T-helper 9 cell (primary cell): ENCODE data around the gene EBF3.

ENCODE experiments used
- DNase-seq: peaks from one replicate; pipeline ENCODE4 v3.0.0-alpha.2; 2020

EBF3 gene

DNA sequence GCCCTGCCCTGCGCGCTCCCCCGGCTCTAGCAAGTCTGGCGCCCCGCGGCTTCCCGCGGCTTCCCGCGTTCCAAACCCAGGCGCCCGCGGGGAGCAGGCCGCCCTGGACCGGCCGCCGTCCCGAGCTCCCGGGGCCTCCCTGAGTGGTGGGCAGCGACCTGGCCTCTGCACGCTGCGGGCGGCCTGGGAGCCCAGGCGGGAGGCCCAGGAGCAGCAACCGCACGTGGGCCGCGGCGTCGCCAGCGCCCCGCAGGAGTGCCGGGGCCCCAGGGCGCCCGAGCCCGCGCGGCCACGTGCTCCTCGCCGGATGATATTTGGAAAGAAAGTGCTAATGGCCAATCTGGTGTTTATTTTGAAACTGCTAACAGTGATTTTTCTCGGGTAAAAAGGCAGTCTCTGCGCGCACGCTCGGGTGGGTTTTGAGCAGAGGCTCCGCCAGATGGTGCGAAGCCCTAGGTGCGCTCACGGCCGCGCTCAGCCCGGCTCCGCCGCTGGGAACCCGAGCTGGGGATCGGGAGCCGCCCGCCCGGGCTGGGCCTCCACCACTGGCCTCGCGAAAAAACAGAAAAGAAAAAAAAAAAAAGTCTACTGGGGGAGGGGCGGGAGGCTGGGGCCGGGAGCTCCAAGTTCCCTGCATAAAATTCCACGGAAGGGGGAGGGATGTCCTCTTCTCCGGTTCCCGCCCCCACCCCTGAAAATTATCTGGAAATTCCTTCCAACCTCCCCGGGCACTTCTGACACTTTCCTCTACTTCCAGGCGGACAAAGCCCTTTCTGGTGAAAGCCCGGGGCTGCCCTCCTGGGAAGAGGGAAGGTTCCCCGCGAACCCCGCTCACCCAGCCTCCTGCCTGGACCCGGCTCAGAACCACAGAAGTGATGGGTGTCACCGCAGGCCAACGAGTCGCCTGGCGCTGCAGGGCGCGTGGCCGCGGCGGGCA, 4.3 kb downstream of the EBF3 start:
- DNase-seq, result no peak

DNA sequence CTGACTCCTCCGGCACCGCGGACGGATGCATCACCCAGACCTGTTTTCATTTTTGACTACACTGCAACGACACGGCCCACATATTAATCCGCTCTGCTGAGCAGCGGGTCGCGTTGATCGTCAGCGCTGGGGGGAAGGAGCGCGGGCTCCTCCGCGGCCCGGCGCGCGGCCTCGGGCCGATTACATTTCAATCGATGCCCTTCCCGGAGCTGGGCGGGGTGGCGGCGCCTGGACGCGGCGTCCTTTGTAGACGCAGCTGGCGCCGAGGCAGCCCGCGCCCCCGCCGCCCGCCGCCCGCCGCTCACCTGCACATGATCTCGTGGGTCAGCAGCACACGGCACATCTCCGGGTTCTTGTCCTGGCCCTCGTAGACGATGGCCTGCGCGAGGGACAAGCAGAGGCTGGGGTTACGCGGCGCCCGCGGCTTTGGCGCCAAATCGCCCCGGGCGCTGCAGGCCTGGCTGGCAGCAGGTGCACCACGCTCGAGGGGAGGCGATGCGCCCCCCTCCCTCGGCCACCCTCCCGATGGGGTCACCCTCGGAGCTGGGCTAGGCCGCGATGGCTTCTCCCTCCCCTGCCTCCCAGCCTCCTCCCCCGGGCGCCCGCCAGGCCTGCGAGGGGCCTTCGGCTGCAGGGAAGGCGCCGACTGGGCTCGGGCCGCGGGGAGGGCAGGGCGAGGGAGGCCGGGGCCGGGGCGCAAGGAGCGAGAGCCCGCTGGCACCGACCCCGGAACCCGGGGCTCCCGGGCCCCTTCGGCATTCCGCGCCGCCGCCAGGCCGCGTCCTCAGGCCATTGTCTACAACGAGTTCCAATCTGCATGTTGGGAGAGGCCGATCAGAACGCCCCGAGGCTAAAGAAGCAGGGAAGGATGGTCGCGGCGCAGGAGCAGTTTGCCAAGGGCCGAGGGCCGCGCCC, 5.2 kb downstream of the EBF3 start:
- DNase-seq, result no peak

DNA sequence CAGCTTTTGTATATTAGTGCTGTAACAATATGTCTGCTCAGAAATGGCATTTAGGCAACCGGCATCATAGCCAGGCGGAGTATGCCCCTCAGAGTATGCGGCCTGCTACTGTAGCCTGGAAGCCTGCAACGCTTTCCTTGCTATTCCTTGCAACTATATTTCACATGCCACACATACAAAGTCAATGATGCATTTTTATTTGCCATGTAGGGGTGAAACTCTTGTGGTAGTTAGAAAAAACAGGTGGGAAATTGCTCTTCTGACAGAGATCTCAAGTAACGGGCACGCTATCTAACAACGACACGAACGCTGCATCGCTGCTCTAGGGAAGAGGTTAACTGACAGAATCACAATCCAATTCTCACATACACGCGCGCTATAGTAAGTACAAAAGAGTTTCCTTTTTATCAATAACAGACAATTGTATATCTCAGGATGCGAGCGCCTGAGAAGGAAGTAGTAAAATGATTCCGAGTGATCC, 5.9 kb downstream of the EBF3 start:
- no peak for DNase-seq

DNA sequence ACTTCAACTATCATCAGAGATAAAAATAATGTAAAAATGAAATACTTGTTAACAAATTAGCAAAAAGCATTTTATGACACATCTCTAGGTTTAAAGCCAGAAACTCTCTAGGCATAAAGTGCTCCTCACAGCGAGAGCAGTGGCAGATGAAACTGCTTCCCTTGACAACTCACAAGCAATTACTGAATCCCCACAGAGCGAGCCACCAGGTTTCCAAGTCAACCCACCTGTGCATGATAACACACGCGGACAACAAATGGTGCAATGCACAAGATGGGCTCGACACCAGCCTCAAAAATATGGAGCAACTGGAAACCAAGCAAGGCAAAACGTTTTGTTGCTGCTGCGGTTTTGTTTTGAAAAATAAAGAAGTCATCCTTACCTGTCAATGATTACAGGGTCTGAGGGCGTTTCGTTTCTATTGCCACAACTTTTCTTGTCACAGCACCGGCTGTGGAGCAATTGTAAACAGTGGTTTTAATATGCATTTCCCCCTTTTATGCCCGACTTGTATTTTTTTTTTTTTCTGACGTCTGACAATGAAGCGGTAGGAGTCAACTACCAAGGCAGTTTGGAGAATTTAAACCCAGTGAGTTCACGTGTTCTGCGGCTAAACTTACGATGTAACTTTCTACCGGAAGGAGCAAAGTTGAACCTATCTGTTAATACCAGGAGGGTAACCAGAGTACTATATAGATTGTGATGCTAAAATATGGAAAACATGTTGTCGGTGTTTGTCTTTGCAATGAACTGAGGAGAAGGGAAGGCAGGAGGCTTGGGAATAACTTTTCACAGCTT, 7.0 kb downstream of the EBF3 start:
- no peak for DNase-seq

DNA sequence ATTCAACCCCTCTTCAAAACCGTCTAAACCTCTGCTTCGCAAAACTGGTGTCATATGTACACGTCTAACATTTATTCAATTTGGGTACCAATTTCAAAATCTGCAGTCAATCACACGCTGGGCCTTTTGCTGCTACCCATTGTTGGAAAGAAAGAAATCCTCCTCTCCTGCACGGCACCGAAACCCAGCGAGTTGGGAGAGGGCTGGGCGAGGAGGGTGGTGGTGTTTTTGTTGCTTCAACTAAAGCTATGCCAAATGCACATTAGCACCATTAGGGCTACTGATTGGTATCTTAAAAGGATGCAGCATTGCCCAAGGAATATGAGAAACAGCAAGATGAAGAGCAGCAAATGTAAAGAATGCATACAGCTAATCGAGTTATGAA, 7.8 kb downstream of the EBF3 start:
- no peak for DNase-seq

DNA sequence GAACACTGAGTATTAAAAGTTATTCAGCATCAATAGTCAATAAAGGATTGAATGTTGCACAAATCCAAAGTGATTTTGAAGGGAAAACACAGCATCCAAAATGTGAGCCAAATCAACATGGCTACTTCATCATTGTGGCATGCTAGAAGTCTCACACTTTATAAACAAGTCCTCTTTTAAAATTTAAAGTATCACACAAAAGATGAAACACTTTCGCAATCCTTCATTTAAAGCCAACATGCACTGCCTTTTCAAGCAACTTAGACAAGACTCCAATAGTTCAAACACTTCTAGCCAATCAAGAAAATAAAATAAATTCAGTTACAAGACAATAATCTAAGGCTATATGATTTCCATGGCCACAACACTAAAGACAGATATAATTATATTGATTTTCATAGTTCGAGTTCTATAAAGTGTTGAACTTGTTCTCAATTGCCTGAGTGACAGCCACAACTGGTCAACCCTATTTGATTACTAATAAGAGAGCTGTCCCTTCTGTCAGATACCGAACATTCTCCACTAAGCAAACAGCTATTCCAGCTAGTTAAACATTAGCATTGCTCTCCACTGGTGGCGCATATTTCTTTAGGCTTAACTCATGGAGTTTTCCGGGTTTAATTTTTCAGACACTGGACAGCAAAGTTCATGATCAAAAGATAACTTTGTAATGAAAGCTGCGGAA, 8.3 kb downstream of the EBF3 start:
- DNase-seq, result no peak

DNA sequence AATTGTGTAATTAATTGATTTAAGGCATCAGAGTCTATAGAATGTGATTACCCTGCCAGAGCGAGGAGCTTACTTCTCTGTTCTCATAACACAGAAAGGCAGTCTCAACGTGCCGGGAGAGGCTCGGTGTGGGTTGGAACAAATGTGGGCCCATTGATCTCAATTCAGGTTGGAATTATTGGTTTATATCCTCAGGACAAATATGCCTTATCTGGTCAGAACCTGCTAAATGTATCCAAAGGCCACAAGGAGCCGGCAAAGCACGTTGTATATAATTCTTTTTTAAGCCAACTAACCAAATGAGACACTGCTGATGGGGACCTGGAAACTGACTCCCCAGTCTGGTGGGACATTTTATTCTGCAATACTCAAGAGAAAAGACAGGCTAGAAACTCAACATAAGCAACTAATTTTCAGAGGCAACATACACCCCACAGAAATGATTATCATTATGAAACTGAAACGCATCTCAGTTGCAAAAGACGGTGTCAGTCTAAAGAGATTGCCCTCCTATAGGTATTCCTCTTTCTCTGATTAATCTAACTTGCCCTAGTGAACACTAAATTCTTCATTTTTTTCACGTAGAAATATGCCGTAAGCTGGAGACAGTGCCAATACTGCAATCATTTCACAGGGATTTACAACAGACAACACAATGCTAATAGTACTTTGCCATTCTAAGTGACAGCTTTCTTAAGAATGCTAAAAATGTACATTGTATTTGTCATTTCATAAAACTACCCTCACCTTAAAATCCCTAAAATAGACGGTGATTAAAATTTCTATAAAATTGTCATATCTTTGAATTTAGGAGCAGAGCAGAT, 9.4 kb downstream of the EBF3 start:
- DNase-seq, result no peak

DNA sequence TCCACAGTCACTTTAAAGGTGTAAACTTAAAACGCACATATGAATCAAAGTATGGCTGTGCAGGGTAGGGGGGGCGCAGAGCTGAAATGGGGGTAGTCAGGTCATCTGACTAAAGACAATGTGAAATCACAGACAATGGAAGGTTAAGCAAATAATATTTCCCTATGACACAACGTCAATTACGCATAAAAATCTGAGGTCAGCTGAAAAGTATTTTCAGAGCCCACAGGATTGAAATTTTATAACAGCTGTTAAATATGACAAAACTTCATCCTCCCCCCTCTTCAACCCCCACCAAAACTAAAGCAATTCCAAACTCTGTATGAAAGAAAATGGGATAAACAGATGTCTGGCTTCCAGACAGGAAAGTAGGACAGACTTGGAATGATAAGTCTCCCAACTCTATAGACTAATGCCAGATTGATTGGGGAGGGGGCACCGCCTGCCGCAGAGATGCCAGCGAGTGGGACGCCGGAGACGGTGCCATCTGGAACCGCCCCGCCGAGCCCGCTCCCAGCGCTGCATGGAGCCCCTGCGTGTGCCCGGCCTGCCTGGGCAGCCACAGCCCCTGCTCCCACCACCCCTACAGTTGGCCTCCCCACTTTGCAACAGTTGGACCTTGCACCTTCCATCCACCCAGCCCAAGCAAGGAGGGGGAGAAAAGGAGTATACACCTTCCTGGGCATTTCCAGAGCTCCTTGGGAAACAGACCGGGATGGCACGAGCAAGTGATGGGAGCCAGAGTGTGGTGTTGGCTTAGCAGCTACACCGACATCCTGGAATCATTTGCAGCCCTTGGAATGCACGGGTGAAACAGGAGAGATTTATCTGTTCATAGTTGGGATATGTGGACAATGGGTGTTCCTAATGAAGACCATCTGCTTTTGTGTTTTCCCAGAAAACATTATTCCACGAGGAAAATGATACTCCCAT, 10.7 kb downstream of the EBF3 start:
- DNase-seq, result no peak

DNA sequence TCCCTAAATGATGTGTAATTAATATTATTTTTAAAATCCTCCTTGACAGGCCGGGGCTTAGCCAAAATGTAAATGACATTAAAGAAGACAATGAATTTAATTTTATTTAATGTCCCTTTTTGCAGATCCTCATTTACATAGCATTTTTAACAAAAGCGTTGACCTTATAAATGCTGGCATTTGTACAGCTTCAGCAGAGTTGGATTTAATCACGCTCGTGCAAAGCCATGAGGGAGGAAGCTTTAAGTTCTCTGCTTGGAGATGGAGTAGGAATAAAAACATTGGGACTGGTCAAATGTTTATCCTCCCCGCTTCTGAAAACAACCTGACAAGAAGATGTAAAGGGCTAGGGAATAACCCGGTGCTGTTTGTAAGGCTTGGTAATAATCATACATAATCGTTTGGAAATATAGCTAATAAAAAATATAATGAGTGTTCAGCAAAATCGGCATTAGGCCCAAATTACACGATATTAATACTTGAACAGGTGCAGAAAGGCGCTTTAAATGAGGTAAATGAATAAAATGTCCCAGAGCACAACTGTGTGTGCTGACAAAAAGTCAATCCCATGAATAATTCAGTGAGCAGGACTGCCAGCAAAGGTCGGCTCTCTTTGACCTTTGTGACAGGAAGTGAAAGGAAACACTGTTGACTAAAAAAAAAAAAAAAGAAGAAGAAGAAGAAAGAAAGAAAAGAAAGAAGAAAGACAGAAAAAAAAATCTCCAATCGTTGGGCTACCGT, 11.5 kb downstream of the EBF3 start:
- no peak for DNase-seq

DNA sequence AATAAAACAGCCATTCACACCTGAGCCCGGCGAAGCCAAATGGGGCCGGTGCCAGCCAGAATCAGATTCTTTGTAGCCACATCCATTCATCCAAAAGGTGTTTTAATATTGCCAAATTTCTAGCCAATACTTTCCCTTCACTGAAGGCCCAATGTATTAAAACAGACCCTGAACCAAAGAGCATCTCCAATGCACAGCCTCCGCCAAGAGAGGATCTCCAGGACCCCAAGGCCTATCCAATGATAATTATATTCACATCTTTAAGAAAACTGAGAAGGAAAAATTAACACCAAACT, 12.2 kb downstream of the EBF3 start:
- DNase-seq, result no peak

DNA sequence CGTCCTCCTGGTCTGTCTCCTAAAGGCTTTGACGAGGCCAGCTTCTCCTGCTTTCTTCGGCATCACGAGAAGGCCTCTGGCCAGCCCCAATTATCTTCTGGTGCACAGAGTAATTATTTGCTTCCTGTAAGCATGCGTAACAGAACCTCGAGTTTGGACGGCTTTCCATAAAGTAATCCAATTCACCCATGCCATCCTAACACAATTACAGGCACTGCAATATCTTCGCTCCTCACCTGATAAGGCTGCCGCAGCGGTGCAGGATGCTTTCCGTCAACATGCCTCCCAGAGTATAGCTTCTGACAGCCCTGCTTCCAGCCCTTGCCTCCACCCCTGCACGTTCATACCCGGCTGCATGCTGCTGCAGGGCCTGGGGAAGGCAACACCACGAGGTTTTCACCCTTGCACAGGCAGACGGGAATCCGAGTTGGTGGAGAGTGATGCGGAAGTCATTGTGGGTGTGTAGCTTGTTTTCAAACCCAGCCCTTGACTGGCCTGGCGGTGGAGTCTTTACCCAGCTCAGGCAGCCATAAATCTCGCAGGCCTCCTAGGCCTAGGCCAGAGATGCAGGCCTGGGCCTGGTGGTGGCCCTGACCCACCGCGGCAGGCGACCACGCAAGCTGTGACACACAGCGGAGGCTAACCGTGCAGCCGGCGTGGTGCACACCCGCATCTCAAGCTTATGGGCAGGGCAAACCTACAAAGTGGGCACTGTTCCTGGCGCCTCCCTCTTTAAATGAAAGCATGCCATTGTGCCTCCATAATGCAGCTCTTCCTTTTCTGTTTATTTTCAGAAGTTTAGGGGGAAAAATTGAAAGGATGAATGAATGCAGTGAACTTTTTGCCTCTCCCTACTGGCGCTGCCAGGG, 12.7 kb downstream of the EBF3 start:
- DNase-seq, result no peak

DNA sequence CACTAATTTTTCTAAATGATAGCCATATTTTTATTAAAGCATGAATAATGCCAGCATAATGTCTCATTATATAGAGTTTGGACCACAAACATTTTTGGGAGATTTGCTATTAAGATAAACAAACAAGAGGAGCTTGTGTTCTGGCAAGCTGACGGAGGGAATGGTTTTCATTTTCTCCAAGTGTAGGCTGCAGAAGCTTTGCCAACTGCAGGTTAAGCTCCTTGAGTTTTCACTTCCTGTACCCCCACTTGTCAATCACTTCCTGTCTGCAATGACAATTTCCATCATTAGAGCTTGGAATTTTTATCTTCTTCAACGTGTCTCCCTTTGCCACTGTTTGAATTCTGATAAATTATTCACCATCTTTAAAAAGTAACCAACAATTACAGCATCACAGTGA, 13.4 kb downstream of the EBF3 start:
- DNase-seq, result no peak

DNA sequence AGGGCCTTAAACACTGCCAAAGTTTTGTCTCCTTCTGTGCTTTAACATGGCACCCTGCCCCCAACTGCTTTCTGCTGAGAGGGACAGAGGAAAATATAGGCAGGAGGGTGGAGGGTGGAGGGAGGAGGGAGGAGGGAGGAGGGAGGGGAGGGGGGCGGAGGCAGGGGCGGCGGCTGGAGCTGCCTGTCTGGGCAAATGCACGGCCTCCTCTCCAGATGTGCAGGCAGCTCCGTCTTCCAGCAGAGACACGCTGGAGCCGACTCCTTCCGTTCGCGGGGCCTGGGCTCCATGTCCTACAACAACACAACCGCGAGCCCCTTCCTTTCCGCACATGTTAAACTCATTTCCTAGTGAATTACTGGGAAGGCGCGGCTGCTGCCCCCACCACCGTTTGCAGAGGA, 14.2 kb downstream of the EBF3 start:
- no peak for DNase-seq

DNA sequence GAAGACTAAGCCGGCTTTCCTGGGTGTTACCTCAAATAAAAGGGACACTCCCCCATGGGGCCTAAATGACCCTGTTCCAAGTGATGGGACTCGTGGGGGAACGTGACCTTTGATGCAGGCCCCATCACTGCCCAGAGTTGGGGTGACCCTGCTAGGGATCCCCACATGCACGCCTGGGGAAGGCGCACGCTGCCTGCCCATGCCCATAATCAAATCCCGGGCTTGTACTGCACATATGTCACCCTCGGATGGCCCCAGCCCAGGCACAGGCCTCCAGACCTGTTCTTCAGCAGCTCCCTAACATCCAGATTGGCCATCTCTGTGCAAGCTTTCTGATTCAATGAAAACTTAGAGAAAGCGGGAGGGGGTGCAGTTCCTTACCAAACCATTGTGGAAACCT, 14.7 kb downstream of the EBF3 start:
- no peak for DNase-seq

DNA sequence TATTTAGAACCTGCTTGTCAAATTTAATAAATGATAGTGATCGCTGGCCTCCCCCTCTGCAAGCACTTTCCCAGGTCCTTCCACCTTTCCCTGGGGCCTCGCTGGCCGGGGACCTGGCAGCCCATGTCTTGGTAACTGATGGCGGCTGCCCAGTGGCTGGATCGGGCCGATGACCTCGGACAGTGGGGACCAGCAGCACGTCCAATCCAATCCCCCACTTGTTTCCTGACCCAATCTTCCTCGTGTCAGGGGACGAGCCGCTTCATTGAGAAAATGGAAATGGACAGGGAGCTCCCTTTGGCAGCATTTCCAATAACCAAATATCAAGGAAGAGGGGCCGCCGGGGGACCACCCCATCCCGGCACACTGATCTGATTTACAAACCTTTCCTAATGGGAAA, 17.2 kb downstream of the EBF3 start:
- no peak for DNase-seq

DNA sequence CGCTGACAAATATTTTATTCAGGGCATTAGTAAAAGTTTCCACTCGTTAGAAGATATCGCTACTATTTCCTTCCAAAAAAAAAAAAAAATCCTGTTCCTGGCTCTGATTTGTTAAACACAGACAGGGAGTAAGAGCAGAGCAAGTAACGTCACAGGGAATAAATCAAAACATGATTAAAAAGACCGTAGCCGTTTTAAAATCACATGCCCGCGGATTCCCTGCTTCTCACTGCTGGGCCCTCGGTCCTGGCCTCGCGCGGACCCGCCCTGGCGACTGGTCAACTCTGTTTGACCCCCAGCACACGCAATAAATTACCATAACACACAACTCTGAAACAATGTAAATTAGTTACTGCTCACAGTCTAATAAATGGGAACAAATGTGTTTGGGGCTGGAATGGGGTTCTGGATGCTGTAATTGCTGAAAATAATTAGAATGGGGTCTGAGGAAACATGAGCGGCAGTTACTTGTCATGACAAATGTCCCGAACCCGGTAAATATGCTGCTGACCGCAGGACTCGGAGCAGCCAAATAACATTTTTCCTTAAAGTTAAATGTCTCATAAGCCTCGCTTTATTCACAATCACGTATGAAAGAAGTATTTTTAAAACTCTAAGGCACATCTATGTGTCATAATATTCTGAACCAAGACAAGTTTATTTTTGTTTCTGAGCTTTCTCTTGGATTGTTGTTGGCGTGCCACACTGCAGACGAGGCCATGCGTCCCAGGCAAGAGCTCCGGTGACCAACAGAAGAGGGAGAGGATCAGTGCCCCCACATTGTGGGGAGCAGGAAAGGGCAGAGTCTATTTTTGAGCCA, 17.9 kb downstream of the EBF3 start:
- no peak for DNase-seq

DNA sequence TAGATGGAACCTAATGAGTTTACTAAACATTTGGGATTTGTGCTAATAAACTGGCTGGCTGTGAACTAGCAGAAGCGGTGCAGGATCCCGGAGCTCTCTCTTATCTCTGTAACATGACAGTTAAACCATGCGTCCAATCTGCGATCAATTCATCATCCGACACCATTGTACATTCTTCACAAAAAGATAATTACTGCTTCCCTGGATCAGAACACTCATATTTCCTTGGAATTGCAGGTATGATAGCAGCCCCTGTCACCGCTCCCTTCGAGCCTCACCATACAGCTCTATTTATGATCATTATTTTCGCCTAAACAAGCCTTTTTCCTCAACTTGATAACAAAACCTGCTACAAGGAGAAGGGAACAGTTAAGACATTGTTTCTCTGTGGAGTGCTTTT, 18.5 kb downstream of the EBF3 start:
- DNase-seq, result no peak

DNA sequence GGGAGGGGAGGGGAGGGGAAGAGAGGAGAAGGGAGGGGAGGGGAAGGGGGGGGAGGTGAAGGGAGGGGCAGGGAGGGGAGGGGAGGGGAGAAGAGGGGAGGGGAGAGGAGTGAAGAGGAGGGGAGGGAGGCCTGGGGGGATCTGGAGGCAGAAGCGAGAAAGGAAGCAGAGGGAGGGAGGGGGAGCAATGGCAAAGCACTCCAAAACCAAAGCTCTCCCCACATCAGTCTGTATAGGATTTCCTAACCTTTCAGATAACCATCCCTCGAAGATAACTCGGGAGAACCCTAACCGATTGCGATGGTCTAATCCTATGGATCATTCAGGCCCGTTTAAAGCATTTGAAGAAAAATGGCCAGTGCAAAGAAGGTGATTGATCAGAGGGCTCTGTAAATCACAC, 19.0 kb downstream of the EBF3 start:
- no peak for DNase-seq
